ENCODE results near the gene AMOTL2. TPM values are rescaled to one million over a fixed set of nuclear protein-coding genes. Genes with fewer than 3 reads are reported as not detected.

Gene AMOTL2
- total RNA-seq, 1 donor from 2014 or later = 281 TPM

- H3K36me3 Mint-ChIP-seq = no peaks in the 10 kb centered on the region
- DNase-seq (ENCODE audit: low spot score in 2 of 2, unreplicated experiment in 2 of 2) = no peak
- peaks cover 8% of the 10 kb centered on the region for H3K4me1 Mint-ChIP-seq
- no peaks in the 10 kb centered on the region for H3K27me3 Mint-ChIP-seq (ENCODE audit: low read depth)
- no peak for TF ChIP-seq CTCF (IDR thresholded peaks at IDR 0.05; ENCODE audit: unreplicated experiment)
- H3K4me3 Mint-ChIP-seq = no peak overlapping the region
- peaks cover 4% of the 10 kb centered on the region for H3K9me3 Mint-ChIP-seq
- no peak overlapping the region for H3K27ac Mint-ChIP-seq
Measured at GRCh38 chr3:134320749-134321148, 53.5 kb downstream of the AMOTL2 start.

GRCh38 chr3:134319931-134320330 is 54.3 kb downstream of the AMOTL2 start:
- Mint-ChIP-seq H3K27me3 (ENCODE audit: low read depth) (no peaks in the 10 kb centered on the region), H3K27ac (no peak overlapping the region), H3K36me3 (no peaks in the 10 kb centered on the region), H3K4me3 (no peak overlapping the region), H3K4me1 (peaks cover 3% of the 10 kb centered on the region), H3K9me3 (peaks cover 4% of the 10 kb centered on the region)
- no peak for DNase-seq (ENCODE audit: low spot score in 2 of 2, unreplicated experiment in 2 of 2)
- no peak for TF ChIP-seq CTCF (IDR thresholded peaks at IDR 0.05; ENCODE audit: unreplicated experiment)

GRCh38 chr3:134318166-134318565 is 56.1 kb downstream of the AMOTL2 start:
- H3K27me3 Mint-ChIP-seq (ENCODE audit: low read depth) = no peaks in the 10 kb centered on the region
- H3K9me3 Mint-ChIP-seq = peaks cover 4% of the 10 kb centered on the region
- peaks cover 17% of the 10 kb centered on the region for H3K4me1 Mint-ChIP-seq
- H3K27ac Mint-ChIP-seq = peak overlapping the region; percentile 39
- no peak for DNase-seq (ENCODE audit: low spot score in 2 of 2, unreplicated experiment in 2 of 2)
- H3K36me3 Mint-ChIP-seq = no peaks in the 10 kb centered on the region
- TF ChIP-seq CTCF (IDR thresholded peaks at IDR 0.05; ENCODE audit: unreplicated experiment) = no peak
- no peak overlapping the region for H3K4me3 Mint-ChIP-seq

- Mint-ChIP-seq H3K9me3 (peaks cover 4% of the 10 kb centered on the region), H3K4me1 (peaks cover 17% of the 10 kb centered on the region), H3K27me3 (ENCODE audit: low read depth) (no peaks in the 10 kb centered on the region), H3K4me3 (no peak overlapping the region), H3K27ac (no peak overlapping the region), H3K36me3 (no peaks in the 10 kb centered on the region)
- no peak for TF ChIP-seq CTCF (IDR thresholded peaks at IDR 0.05; ENCODE audit: unreplicated experiment)
- no peak for DNase-seq (ENCODE audit: low spot score in 2 of 2, unreplicated experiment in 2 of 2)
Measured at GRCh38 chr3:134317106-134317947, 56.9 kb downstream of the AMOTL2 start.

GRCh38 chr3:134315286-134316106 is 58.8 kb downstream of the AMOTL2 start:
- DNase-seq (ENCODE audit: low spot score in 2 of 2, unreplicated experiment in 2 of 2) = no peak
- Mint-ChIP-seq H3K36me3 (no peaks in the 10 kb centered on the region), H3K4me3 (no peak overlapping the region), H3K9me3 (peaks cover 4% of the 10 kb centered on the region), H3K27me3 (ENCODE audit: low read depth) (no peaks in the 10 kb centered on the region), H3K4me1 (peaks cover 19% of the 10 kb centered on the region), H3K27ac (peak overlapping the region; percentile 55)
- no peak for TF ChIP-seq CTCF (IDR thresholded peaks at IDR 0.05; ENCODE audit: unreplicated experiment)
